ENCODE results near the gene CROCC2.

Gene CROCC2

DNA sequence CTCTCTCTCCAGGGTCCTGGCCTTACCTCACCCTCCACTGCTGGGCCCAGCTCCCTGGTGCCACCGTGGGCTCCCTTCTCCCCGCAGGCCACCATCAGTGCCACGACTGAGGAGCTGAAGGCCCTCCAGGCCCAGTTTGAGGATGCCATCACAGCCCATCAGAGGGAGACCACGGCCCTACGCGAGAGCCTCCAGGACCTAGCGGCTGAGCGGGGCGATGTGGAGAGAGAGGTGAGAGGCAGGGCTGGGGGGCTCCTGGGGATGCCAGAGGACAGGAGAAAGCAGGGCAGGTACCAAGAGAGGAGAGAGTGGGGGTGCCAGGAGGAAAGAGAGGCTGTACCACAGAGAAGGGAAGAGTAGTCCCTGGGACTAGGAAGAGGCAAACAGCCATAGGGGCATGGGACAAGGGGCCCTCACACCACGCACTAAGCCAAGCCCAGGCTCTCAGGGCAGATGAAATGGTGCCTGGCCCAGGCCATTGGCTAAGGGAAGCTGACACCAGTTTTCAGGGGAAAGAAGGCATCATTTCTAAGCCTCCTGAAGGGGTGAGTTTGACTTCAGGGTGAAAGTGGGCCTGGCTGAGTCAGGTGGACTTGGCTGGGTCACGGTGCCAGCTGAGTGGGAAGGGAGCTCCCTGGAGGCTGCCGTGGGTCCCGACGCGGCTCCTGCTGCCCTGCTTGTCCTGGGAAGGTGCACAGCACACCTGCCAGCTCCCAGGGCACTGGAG, 53.2 kb downstream of the CROCC2 start:
- DNase-seq: no peak

- DNase-seq: no peak
Observed at GRCh38 chr2:240959941-240960308, 53.8 kb downstream of the CROCC2 start.

GRCh38 chr2:240960309-240960970, 54.3 kb downstream of the CROCC2 start:
- DNase-seq: no peak

DNA sequence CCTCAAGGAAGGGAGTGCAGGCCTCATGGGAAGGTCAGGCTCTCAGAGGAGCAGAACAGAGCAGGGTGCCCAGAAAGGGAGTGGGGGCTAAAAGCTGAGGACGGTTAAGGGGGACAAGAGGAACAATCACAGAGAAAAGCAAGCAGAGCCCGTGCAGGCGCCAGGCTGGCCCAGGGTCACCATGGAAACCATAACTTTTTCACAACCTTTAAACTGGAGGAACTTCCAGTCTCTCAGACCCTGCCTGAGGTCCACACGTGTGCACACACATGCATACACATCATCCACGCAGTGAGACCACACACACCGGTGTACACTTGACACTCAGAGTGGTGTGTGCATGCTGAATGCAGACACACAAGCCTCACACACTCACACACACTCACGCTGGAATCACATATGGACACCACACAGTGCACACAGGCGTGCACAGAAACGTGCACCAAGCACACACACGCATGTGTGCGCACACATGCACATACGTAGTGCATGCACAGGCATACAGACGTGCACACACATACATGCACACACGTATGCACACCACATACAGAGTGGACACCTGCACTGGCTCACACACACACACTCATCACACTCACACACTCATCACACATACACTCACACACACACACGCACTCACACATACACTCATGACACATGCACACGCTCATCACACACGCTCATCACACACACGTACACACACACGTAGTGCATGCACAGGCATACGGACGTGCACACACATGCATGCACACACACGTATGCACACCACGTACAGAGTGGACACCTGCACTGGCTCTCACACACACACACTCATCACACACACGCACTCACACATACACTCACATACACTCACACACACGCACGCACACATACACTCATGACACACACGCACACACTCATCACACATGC, 55.1 kb downstream of the CROCC2 start:
- DNase-seq: no peak

DNA sequence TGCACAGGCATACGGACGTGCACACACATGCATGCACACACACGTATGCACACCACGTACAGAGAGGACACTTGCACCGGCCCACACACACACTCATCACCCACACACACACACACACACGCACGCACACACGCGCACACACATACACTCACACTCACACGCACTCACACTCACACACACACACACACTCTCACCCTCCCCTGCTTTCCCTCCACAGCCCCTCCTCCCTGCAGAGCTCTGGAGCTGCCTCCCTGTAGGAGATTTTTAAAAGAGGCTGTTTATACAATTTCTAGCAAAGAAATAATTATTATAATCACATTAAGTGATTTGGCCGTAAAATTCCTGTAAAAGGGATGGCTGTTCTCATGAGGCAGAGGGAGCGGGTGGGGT, 55.8 kb downstream of the CROCC2 start:
- DNase-seq: no peak

GRCh38 chr2:240962300-240963064, 56.3 kb downstream of the CROCC2 start:
- no peak for DNase-seq

GRCh38 chr2:240963065-240963867, 57.1 kb downstream of the CROCC2 start:
- DNase-seq: no peak

DNA sequence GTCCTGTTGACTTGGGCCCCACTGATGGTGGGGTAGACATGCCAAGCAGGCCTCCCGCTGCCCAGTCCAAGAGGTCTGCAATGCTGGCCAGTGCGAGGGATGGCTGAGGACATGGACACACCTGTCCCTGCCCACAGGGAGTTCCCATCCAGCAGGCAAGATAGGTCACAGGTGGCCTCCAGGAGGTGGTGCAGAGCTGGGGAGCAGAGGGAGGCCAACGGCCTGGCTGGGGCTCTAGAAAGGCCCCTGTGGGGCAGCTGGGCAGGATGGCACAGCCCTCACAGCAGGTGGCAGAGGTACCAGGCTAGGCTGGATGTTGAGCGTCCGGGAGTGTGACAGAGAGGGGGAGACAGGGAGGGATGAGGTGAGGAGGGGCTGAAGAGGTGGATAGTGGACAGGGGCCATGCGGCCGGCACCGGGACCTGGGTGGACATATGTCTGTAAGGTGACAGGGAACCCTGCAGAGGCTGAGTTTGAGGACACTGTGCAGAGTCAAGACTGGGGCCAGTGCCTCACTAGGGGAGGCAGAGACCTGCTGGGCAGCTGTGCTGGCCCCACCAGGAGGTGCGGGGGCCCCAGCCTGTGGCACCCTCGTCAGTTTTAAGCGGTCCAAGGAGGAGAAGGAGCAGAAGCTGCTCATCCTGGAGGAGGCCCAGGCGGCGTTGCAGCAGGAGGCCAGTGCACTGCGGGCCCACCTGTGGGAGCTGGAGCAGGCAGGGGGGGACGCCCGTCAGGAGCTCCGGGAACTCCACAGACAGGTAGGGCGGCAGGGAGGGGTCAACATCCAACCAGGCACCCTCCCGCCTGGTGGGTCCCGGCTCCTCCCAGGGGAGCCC, 58.0 kb downstream of the CROCC2 start:
- DNase-seq: no peak

- DNase-seq: no peak
Observed at GRCh38 chr2:240964704-240965295, 58.7 kb downstream of the CROCC2 start.

DNA sequence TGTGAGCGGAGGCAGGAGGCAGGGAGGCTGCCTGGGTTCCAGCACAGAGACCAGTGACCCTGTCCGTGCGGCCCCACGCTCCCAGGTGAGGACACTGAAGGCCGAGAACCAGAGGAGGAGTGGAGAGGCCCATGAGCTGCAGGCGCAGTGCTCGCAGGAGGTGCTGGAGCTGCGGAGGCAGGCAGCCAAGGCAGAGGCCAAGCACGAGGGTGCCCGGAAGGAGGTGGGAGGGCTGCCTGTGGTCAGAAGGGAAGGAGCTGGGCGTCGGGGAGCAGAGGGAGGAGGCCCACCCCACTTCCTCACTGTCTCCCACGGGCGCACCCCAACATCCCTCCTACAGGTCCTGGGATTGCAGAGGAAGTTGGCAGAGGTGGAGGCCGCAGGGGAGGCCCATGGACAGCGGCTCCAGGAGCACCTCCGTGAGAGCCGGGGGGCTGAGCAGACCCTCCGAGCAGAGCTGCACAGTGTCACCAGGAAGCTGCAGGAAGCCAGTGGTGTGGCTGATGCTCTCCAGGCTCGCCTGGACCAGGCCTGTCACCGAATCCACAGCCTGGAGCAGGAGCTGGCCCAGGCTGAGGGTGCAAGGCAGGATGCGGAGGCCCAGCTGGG, 59.3 kb downstream of the CROCC2 start:
- no peak for DNase-seq

GRCh38 chr2:240965905-240966456, 59.8 kb downstream of the CROCC2 start:
- no peak for DNase-seq

GRCh38 chr2:240966457-240966905, 60.3 kb downstream of the CROCC2 start:
- DNase-seq: no peak

- DNase-seq: peak in 1 of 2 experiments; percentile 26
Observed at GRCh38 chr2:240966906-240967680, 61.0 kb downstream of the CROCC2 start.

- DNase-seq: no peak
Observed at GRCh38 chr2:240967681-240968621, 61.8 kb downstream of the CROCC2 start.

- DNase-seq: no peak
Observed at GRCh38 chr2:240968731-240969624, 62.8 kb downstream of the CROCC2 start.

DNA sequence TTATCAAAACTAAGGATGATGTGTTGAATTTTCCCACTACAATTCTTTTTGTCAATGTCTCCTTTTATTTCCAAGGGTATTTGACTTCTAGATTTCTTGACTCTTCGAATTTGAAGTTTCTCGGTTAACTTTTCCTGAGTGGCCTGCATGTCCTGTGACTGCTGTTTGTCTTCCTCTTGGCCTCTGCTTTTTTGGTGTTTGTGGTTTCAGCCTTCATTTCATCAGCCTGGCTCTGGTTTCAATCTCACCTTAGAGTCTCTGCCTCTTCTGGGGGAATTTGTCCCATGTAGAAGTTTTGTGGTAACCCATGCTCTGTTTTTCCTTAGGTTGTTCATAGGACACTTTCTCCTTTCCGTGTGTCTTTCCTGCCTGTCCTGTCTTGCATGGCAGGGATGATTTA, 64.0 kb downstream of the CROCC2 start:
- DNase-seq: no peak

GRCh38 chr2:240970816-240971215, 64.7 kb downstream of the CROCC2 start:
- no peak for DNase-seq

Measured in NCI-H526 (cell line).